Nephron (organoid): ENCODE measurements around the gene AFF3.

Experiments used
- H3K27ac Mint-ChIP-seq, 3 experiments: 2 replicates each; pipeline ENCODE4 v1.8.0; 2020; ENCODE audit warnings: mixed read lengths in 3 of 3, mild to moderate bottlenecking in 2 of 3, moderate library complexity in 1 of 3
- H3K27me3 Mint-ChIP-seq: 2 replicates; pipeline ENCODE4 v1.8.0; 2021; ENCODE audit warnings: low read depth, mild to moderate bottlenecking, moderate library complexity, mixed read lengths
- H3K36me3 Mint-ChIP-seq: 2 replicates; pipeline ENCODE4 v1.8.0; 2020; ENCODE audit warnings: low read depth, mixed read lengths
- H3K4me1 Mint-ChIP-seq: 2 replicates; pipeline ENCODE4 v1.8.0; 2020; ENCODE audit warnings: mixed read lengths
- H3K4me3 Mint-ChIP-seq, 3 experiments: 2 replicates each; pipeline ENCODE4 v1.8.0; 2020; ENCODE audit warnings: mild to moderate bottlenecking in 3 of 3, mixed read lengths in 3 of 3, moderate library complexity in 2 of 3
- H3K9me3 Mint-ChIP-seq: 2 replicates; pipeline ENCODE4 v1.8.0; 2020; ENCODE audit warnings: mixed read lengths
- CTCF ChIP-seq, 3 experiments: fragments of 200-600 bp; sonication (generic); IDR thresholded peaks; one replicate each; pipeline ENCODE4 v1.5.0; 2021; ENCODE audit warnings: antibody characterized with exemption in 3 of 3; ENCODE audit not compliant: unreplicated experiment in 3 of 3

AFF3 gene

GRCh38 chr2:99634234-99634633 lies 508.2 kb downstream of the AFF3 start:
- Mint-ChIP-seq H3K27me3 (no peaks in the 10 kb centered on the region), H3K36me3 (peaks cover 34% of the 10 kb centered on the region), H3K4me1 (peaks cover 35% of the 10 kb centered on the region), H3K9me3 (no peaks in the 10 kb centered on the region), H3K4me3 (no peak overlapping the region), H3K27ac (peak overlapping the region in 1 of 3 experiments; percentile 22)
- TF ChIP-seq CTCF (IDR thresholded peaks at IDR 0.05; ENCODE audit: unreplicated experiment in 3 of 3), result no peak

GRCh38 chr2:99631700-99632099 lies 510.7 kb downstream of the AFF3 start:
- H3K36me3 Mint-ChIP-seq, result peaks cover 37% of the 10 kb centered on the region
- no peak for TF ChIP-seq CTCF (IDR thresholded peaks at IDR 0.05; ENCODE audit: unreplicated experiment in 3 of 3)
- H3K27ac Mint-ChIP-seq, result peak overlapping the region in 1 of 3 experiments; percentile 19
- no peaks in the 10 kb centered on the region for H3K9me3 Mint-ChIP-seq
- peaks cover 17% of the 10 kb centered on the region for H3K4me1 Mint-ChIP-seq
- H3K27me3 Mint-ChIP-seq, result no peaks in the 10 kb centered on the region
- H3K4me3 Mint-ChIP-seq, result no peak overlapping the region

- Mint-ChIP-seq H3K27me3 (no peaks in the 10 kb centered on the region), H3K27ac (no peak overlapping the region), H3K4me1 (peaks cover 22% of the 10 kb centered on the region), H3K36me3 (peaks cover 36% of the 10 kb centered on the region), H3K4me3 (no peak overlapping the region), H3K9me3 (no peaks in the 10 kb centered on the region)
- TF ChIP-seq CTCF (IDR thresholded peaks at IDR 0.05; ENCODE audit: unreplicated experiment in 3 of 3), result no peak
These were observed 513.1 kb downstream of the AFF3 start for GRCh38 chr2:99629320-99629719.

DNA sequence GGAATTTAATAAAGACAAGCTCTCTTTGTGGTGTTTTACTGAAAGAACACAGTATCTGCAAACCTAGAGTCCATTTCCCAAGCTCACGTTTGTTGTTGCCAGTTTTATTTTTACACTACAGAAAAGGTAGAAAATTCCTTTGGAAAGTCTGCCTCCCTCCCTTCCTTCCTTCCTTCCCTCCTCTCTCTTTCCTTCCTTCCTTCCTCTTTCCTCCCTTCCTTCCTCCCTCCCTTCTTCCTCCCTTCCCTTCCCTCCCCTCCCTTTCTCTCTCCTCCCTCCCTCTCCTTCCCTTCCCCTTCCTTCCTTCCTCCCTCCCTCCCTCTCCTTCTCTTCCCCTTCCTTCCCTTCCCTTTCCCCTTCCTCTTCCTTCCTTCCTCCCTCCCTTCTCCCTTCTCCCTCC lies 516.2 kb downstream of the AFF3 start:
- no peaks in the 10 kb centered on the region for H3K9me3 Mint-ChIP-seq
- no peaks in the 10 kb centered on the region for H3K27me3 Mint-ChIP-seq
- TF ChIP-seq CTCF (IDR thresholded peaks at IDR 0.05; ENCODE audit: unreplicated experiment in 3 of 3), result no peak
- peak overlapping the region in 1 of 3 experiments; percentile 79 for H3K27ac Mint-ChIP-seq
- no peak overlapping the region for H3K4me3 Mint-ChIP-seq
- peaks cover 31% of the 10 kb centered on the region for H3K36me3 Mint-ChIP-seq
- peaks cover 39% of the 10 kb centered on the region for H3K4me1 Mint-ChIP-seq

DNA sequence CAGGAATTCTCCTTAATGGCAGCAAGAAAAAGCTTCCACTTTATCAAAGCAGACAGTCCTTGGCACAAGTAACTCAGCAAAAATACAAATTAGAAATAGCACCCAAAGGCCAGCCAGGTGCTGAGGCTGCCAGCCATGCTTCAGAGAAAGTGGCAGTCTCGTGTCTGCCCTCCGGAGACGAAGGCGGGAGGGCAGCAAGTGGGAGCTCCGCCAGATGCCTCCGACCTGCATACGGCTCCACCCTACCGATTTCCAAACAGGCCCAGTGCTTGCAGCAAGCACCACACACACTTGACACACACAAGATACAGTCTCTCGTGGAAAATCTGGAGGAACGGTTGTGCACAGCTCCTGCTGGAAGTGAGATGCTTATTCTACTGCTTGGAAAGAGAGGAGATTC lies 517.7 kb downstream of the AFF3 start:
- Mint-ChIP-seq H3K27ac (peak overlapping the region in 2 of 3 experiments; percentile 46 to 79), H3K36me3 (peaks cover 22% of the 10 kb centered on the region), H3K4me1 (peaks cover 45% of the 10 kb centered on the region), H3K4me3 (no peak overlapping the region), H3K27me3 (no peaks in the 10 kb centered on the region), H3K9me3 (no peaks in the 10 kb centered on the region)
- TF ChIP-seq CTCF (IDR thresholded peaks at IDR 0.05; ENCODE audit: unreplicated experiment in 3 of 3), result no peak

DNA sequence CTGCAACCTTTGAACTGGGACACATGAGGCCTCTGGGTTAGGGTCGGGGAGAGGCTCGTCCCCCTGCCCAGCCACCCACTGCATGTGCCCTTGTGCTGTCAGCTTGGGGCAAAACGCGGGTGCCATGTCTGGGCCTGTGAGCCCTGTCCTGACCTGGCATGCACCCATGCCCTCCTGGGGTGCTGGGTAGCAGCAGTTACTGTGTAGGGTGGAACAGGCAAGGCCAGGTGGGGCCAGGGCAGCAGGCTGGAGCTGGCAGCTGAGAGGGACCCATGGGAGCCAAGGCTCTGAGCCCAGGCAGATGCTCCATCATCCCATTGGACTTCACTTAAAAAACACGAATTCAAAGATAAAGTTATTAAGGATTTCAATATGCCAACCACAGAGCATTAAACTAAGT lies 518.8 kb downstream of the AFF3 start:
- Mint-ChIP-seq H3K4me3 (no peak overlapping the region), H3K27ac (no peak overlapping the region), H3K9me3 (no peaks in the 10 kb centered on the region), H3K27me3 (no peaks in the 10 kb centered on the region), H3K4me1 (peaks cover 52% of the 10 kb centered on the region), H3K36me3 (peaks cover 16% of the 10 kb centered on the region)
- TF ChIP-seq CTCF (IDR thresholded peaks at IDR 0.05; ENCODE audit: unreplicated experiment in 3 of 3), result no peak
